ENCODE results near the gene PRELID2. TPM values are rescaled to one million over a fixed set of nuclear protein-coding genes. Genes with fewer than 3 reads are reported as not detected.
"Not testable (repeated sequence)": the region's sequence is repeated elsewhere in the genome, so short reads cannot be mapped to it uniquely, and the experiment has no call there.

PRELID2 gene
- polyA plus RNA-seq, 1 donor (not counting 4 experiments of a cell fraction or from before 2014, with no cell fraction given) = 5.1 TPM

- Histone ChIP-seq H3K9me3 (ENCODE audit: control insufficient read depth, low read depth, low read length) (no peaks in the 10 kb centered on the region), H3K79me2 (ENCODE audit: control insufficient read depth, insufficient read depth, low read length) (no peaks in the 10 kb centered on the region), H3K36me3 (ENCODE audit: control insufficient read depth in 2 of 2, extremely low read depth in 1 of 2, insufficient read depth in 2 of 2, low read length in 2 of 2) (no peaks in the 10 kb centered on the region), H3K27me3 (ENCODE audit: control insufficient read depth, extremely low read depth, insufficient read depth, low read length) (no peaks in the 10 kb centered on the region), H3K4me1 (ENCODE audit: control insufficient read depth, extremely low read depth, insufficient read depth, low read length) (peaks cover 6% of the 10 kb centered on the region), H3K9ac (ENCODE audit: control insufficient read depth, extremely low read depth, insufficient read depth, low read length) (no peak overlapping the region), H3K4me3 (ENCODE audit: control insufficient read depth in 2 of 3, extremely low read depth in 1 of 3, insufficient read depth in 2 of 3, low read depth in 1 of 3, low read length in 3 of 3) (no peak overlapping the region), H4K20me1 (ENCODE audit: control insufficient read depth, extremely low read depth, insufficient read depth, low read length) (no peaks in the 10 kb centered on the region), H3K27ac (ENCODE audit: control insufficient read depth, insufficient read depth, low read length) (no peak overlapping the region), H3K9me1 (ENCODE audit: control insufficient read depth, extremely low read depth, insufficient read depth, low read length) (no peaks in the 10 kb centered on the region), H2AFZ (ENCODE audit: control insufficient read depth, low read length) (no peak overlapping the region), H3K4me2 (ENCODE audit: control insufficient read depth, extremely low read depth, insufficient read depth, low read depth, low read length) (no peak overlapping the region)
- DNase-seq (ENCODE audit: low read depth, low spot score) = no peak
- TF ChIP-seq EZH2 (IDR thresholded peaks at IDR 0.05; ENCODE audit: low read length) = no peak
- no peak for TF ChIP-seq CTCF (optimal IDR thresholded peaks at IDR 0.05 in 1 of 3, IDR thresholded peaks at IDR 0.05 in 1 of 3, conservative IDR thresholded peaks at IDR 0.05 in 1 of 3; ENCODE audit: extremely low read depth in 1 of 3, insufficient read depth in 2 of 3, low read length in 3 of 3)
- no peak for FAIRE-seq
- dilution Hi-C loops (cut with MboI; ENCODE audit: extremely low pct_ligation_motif_present, low sequenced_read_pairs) = no loop called here
Measured at GRCh38 chr5:145838276-145838675, 3.1 kb upstream of the PRELID2 start.

- FAIRE-seq; H3K9ac ChIP-seq (ENCODE audit: control insufficient read depth, extremely low read depth, insufficient read depth, low read length); H2AFZ ChIP-seq (ENCODE audit: control insufficient read depth, low read length); H3K27me3 ChIP-seq (ENCODE audit: control insufficient read depth, extremely low read depth, insufficient read depth, low read length); dilution Hi-C loops (cut with MboI; ENCODE audit: extremely low pct_ligation_motif_present, low sequenced_read_pairs); H4K20me1 ChIP-seq (ENCODE audit: control insufficient read depth, extremely low read depth, insufficient read depth, low read length); H3K9me3 ChIP-seq (ENCODE audit: control insufficient read depth, low read depth, low read length); H3K9me1 ChIP-seq (ENCODE audit: control insufficient read depth, extremely low read depth, insufficient read depth, low read length); DNase-seq (ENCODE audit: low read depth, low spot score); H3K27ac ChIP-seq (ENCODE audit: control insufficient read depth, insufficient read depth, low read length); H3K4me3 ChIP-seq (ENCODE audit: control insufficient read depth in 2 of 3, extremely low read depth in 1 of 3, insufficient read depth in 2 of 3, low read depth in 1 of 3, low read length in 3 of 3); H3K4me1 ChIP-seq (ENCODE audit: control insufficient read depth, extremely low read depth, insufficient read depth, low read length); H3K79me2 ChIP-seq (ENCODE audit: control insufficient read depth, insufficient read depth, low read length); H3K36me3 ChIP-seq (ENCODE audit: control insufficient read depth in 2 of 2, extremely low read depth in 1 of 2, insufficient read depth in 2 of 2, low read length in 2 of 2): not testable (repeated sequence)
- peak overlapping the region; percentile 96 for H3K4me2 ChIP-seq (ENCODE audit: control insufficient read depth, extremely low read depth, insufficient read depth, low read depth, low read length)
Measured at GRCh38 chr5:145836241-145836640, 1.1 kb upstream of the PRELID2 start.

- peak overlapping the region; percentile 60 to 77 (median 76) for H3K4me3 ChIP-seq (ENCODE audit: control insufficient read depth in 2 of 3, extremely low read depth in 1 of 3, insufficient read depth in 2 of 3, low read depth in 1 of 3, low read length in 3 of 3)
- H3K9me1 ChIP-seq (ENCODE audit: control insufficient read depth, extremely low read depth, insufficient read depth, low read length) = no peaks in the 10 kb centered on the region
- no peaks in the 10 kb centered on the region for H3K36me3 ChIP-seq (ENCODE audit: control insufficient read depth in 2 of 2, extremely low read depth in 1 of 2, insufficient read depth in 2 of 2, low read length in 2 of 2)
- H3K27ac ChIP-seq (ENCODE audit: control insufficient read depth, insufficient read depth, low read length) = peak overlapping the region; percentile 30
- H2AFZ ChIP-seq (ENCODE audit: control insufficient read depth, low read length) = peak overlapping the region; percentile 97
- TF ChIP-seq CTCF (optimal IDR thresholded peaks at IDR 0.05 in 1 of 3, IDR thresholded peaks at IDR 0.05 in 1 of 3, conservative IDR thresholded peaks at IDR 0.05 in 1 of 3; ENCODE audit: extremely low read depth in 1 of 3, insufficient read depth in 2 of 3, low read length in 3 of 3) (no peak), EZH2 (IDR thresholded peaks at IDR 0.05; ENCODE audit: low read length) (no peak)
- no peaks in the 10 kb centered on the region for H4K20me1 ChIP-seq (ENCODE audit: control insufficient read depth, extremely low read depth, insufficient read depth, low read length)
- H3K79me2 ChIP-seq (ENCODE audit: control insufficient read depth, insufficient read depth, low read length) = no peaks in the 10 kb centered on the region
- H3K9ac ChIP-seq (ENCODE audit: control insufficient read depth, extremely low read depth, insufficient read depth, low read length) = peak overlapping the region; percentile 68
- DNase-seq (ENCODE audit: low read depth, low spot score) (no peak), FAIRE-seq (peak; percentile 62)
- dilution Hi-C loops (cut with MboI; ENCODE audit: extremely low pct_ligation_motif_present, low sequenced_read_pairs) = no loop called here
- H3K27me3 ChIP-seq (ENCODE audit: control insufficient read depth, extremely low read depth, insufficient read depth, low read length) = no peaks in the 10 kb centered on the region
- no peaks in the 10 kb centered on the region for H3K9me3 ChIP-seq (ENCODE audit: control insufficient read depth, low read depth, low read length)
- H3K4me2 ChIP-seq (ENCODE audit: control insufficient read depth, extremely low read depth, insufficient read depth, low read depth, low read length) = peak overlapping the region; percentile 96
- peaks cover 6% of the 10 kb centered on the region for H3K4me1 ChIP-seq (ENCODE audit: control insufficient read depth, extremely low read depth, insufficient read depth, low read length)
Measured at GRCh38 chr5:145835848-145836239, 702 bp upstream of the PRELID2 start.
